Measurements from ENCODE around the gene SP2.

SP2 gene

GRCh38 chr17:47869114-47869513 lies 26.9 kb upstream of the SP2 start:
- no peak for DNase-seq (ENCODE audit: extremely low read depth in 1 of 2, low read depth in 1 of 2)

- DNase-seq (ENCODE audit: extremely low read depth in 1 of 2, low read depth in 1 of 2): no peak
These were observed 26.0 kb upstream of the SP2 start for GRCh38 chr17:47870056-47870455.

- no peak for DNase-seq (ENCODE audit: extremely low read depth in 1 of 2, low read depth in 1 of 2)
These were observed 25.0 kb upstream of the SP2 start for GRCh38 chr17:47871048-47871447.

GRCh38 chr17:47872019-47872650 lies 23.9 kb upstream of the SP2 start:
- no peak for DNase-seq (ENCODE audit: extremely low read depth in 1 of 2, low read depth in 1 of 2)

- DNase-seq (ENCODE audit: extremely low read depth in 1 of 2, low read depth in 1 of 2): no peak
These were observed 23.3 kb upstream of the SP2 start for GRCh38 chr17:47872651-47873161.

GRCh38 chr17:47873200-47874090 lies 22.6 kb upstream of the SP2 start:
- DNase-seq (ENCODE audit: extremely low read depth in 1 of 2, low read depth in 1 of 2): no peak

GRCh38 chr17:47875011-47875985 lies 20.7 kb upstream of the SP2 start:
- no peak for DNase-seq (ENCODE audit: extremely low read depth in 1 of 2, low read depth in 1 of 2)

GRCh38 chr17:47877368-47878034 lies 18.5 kb upstream of the SP2 start:
- no peak for DNase-seq (ENCODE audit: extremely low read depth in 1 of 2, low read depth in 1 of 2)

GRCh38 chr17:47878203-47879027 lies 17.6 kb upstream of the SP2 start:
- no peak for DNase-seq (ENCODE audit: extremely low read depth in 1 of 2, low read depth in 1 of 2)

- DNase-seq (ENCODE audit: extremely low read depth in 1 of 2, low read depth in 1 of 2): no peak
These were observed 16.9 kb upstream of the SP2 start for GRCh38 chr17:47879028-47879585.

- no peak for DNase-seq (ENCODE audit: extremely low read depth in 1 of 2, low read depth in 1 of 2)
These were observed 16.1 kb upstream of the SP2 start for GRCh38 chr17:47879776-47880454.

GRCh38 chr17:47882247-47882646 lies 13.8 kb upstream of the SP2 start:
- no peak for DNase-seq (ENCODE audit: extremely low read depth in 1 of 2, low read depth in 1 of 2)

- no peak for DNase-seq (ENCODE audit: extremely low read depth in 1 of 2, low read depth in 1 of 2)
These were observed 13.1 kb upstream of the SP2 start for GRCh38 chr17:47882695-47883588.

- DNase-seq (ENCODE audit: extremely low read depth in 1 of 2, low read depth in 1 of 2): no peak
These were observed 12.2 kb upstream of the SP2 start for GRCh38 chr17:47883589-47884426.

GRCh38 chr17:47884427-47884740 lies 11.7 kb upstream of the SP2 start:
- no peak for DNase-seq (ENCODE audit: extremely low read depth in 1 of 2, low read depth in 1 of 2)

GRCh38 chr17:47884905-47885730 lies 10.9 kb upstream of the SP2 start:
- DNase-seq (ENCODE audit: extremely low read depth in 1 of 2, low read depth in 1 of 2): no peak

All from activated CD8-positive, alpha-beta memory T cell treated with anti-CD3 and anti-CD28 coated beads for 1 hour (primary cell).